Measurements from ENCODE around the gene USP21. TPM values are rescaled to one million over a fixed set of nuclear protein-coding genes. Genes with fewer than 3 reads are reported as not detected.

Gene USP21
- total RNA-seq, 2 donors from 2014 or later: 28.6 to 30.1 TPM

DNA sequence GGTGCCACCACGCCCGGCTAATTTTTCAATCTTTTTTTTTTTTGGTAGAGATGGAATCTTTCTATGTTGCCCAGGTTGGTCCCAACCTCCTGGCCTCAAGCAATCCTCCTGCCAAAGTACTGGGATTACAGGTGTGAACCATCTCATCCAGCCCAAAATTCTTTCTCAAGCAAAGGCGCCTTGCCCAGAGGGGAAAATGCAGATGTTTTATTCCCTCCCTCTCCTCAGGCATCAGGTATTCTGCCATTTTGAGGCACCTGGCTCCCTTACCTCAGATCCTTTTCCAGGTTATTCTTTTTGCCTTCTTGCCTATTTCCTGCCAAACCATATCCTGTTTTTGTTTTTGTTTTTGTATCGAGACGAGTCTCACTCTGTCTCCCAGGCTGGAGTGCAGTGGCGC, 29.1 kb downstream of the USP21 start:
- Mint-ChIP-seq H3K27me3 (no peaks in the 10 kb centered on the region), H3K9me3 (no peaks in the 10 kb centered on the region), H3K4me1 (peaks cover 48% of the 10 kb centered on the region), H3K4me3 (no peak overlapping the region), H3K36me3 (ENCODE audit: low read depth) (no peaks in the 10 kb centered on the region), H3K27ac (peak overlapping the region; percentile 28)
- no peak for ATAC-seq (replicated peaks)

DNA sequence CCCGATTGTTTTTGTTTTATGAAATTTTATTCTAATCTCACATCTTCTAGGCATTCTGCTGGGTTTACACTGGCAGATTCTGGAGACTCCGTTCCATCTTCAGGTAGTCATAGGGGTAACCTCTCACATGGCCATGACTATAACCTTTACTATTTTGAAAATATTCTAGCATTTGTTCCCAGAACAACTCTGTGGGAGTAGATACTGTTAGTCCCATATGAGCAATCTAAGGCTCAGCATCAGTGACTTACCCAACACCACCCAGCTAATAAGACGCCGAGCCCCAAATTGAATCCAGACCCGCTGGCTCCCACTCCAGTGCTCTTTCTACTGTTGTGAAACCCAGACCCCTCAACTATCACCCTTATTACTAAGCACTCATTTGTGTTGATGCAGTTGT, 29.7 kb downstream of the USP21 start:
- no peaks in the 10 kb centered on the region for H3K27me3 Mint-ChIP-seq
- no peaks in the 10 kb centered on the region for H3K36me3 Mint-ChIP-seq (ENCODE audit: low read depth)
- no peak overlapping the region for H3K4me3 Mint-ChIP-seq
- ATAC-seq (replicated peaks): no peak
- H3K9me3 Mint-ChIP-seq: no peaks in the 10 kb centered on the region
- peaks cover 45% of the 10 kb centered on the region for H3K4me1 Mint-ChIP-seq
- H3K27ac Mint-ChIP-seq: peak overlapping the region; percentile 28

DNA sequence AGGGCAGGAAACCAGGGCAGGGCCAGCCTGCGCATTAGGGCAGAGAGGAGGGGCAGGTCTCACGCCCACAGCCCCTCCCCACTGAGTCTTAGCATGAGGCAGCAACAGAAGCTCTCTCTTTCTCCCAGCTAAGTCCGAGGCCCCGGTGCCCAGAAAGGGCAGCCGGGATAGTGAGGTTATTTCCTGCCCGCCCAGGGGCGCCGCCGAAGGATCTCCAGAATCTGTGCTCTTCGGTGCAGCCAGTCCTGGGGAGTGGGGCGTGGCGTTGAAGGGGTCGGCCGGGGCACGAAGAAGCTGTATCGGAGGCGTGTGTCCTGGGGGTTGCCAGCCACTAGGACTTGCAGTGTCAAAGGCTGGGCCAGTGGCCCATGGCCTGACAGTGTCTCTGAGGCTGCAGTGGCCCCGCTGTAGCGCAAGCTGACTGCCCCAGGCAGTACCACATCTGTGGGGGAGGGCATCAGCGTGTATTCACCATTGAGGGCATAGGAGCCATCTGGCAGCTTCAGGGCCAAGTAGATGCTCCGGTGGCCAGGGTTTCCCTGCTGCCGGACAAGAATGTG, 31.7 kb downstream of the USP21 start:
- H3K4me1 Mint-ChIP-seq: peaks cover 28% of the 10 kb centered on the region
- H3K27ac Mint-ChIP-seq: peak overlapping the region; percentile 20
- no peak for ATAC-seq (replicated peaks)
- no peaks in the 10 kb centered on the region for H3K27me3 Mint-ChIP-seq
- H3K9me3 Mint-ChIP-seq: no peaks in the 10 kb centered on the region
- no peak overlapping the region for H3K4me3 Mint-ChIP-seq
- no peaks in the 10 kb centered on the region for H3K36me3 Mint-ChIP-seq (ENCODE audit: low read depth)

DNA sequence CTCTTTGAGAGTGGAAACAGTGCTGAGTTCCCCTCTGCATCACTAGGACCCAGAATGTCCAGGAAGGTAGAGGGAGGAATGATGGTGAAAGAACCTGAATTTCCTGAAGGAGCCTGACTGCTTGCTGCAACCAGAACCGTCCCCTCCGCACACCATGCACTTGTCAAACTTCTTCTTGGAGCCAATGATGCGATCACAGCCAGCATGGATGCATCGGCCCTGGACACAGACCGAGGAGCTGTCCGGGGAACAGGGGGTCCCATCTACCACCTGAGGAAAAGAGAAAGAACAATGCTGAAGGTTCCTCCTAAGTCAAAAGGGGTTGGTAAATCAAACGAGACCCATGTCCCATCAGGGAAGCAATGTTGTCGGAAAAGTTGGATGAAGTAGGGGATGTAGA, 32.7 kb downstream of the USP21 start:
- no peaks in the 10 kb centered on the region for H3K36me3 Mint-ChIP-seq (ENCODE audit: low read depth)
- no peaks in the 10 kb centered on the region for H3K9me3 Mint-ChIP-seq
- no peaks in the 10 kb centered on the region for H3K27me3 Mint-ChIP-seq
- H3K27ac Mint-ChIP-seq: no peak overlapping the region
- H3K4me1 Mint-ChIP-seq: peaks cover 23% of the 10 kb centered on the region
- ATAC-seq (replicated peaks): no peak
- H3K4me3 Mint-ChIP-seq: no peak overlapping the region

DNA sequence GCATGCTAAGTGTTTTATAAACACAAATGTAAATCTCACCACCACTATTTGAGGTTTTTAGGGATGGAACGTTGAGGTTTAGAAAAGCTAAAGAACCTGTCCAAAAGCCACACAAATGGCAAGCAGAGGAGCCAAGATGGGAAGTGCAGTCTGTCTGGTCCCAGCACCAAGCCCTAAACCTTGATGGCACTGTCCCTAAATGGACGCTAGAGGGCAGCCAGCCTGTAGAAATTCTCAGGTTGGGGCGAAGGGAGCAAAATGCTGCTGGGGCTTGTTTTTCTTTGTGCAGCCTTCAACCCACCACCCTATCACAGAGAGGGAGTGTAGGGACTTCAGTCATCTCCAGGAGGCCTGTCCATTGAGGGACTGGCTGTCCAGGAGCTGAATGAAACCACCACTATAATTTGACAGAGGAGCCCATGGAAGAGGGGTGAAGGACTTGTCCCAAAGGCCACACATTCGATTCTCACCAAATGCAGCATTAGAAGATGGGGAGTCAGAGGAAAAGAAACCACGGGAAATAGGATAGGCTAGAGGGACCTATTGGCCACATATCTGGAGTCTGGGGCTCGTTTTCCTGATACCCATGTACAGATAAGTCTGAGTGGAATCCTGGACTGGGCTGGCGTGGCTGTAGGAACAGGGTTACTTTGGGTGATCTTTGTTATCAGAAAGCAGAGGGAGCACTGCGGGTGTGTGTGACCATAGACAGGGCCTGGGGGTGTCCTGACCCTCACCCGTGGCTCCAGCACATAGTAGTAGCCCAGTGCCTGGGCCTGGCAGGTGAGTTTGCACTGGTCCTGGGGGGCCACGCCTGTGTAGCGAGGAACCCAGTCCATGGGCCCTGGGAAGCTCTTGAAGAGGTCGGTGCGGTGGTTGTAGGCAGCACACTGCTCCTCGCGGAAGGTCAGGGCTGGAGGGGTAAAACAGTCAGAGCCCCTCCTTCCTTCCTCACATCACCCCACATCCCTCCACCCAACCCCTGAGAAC, 33.5 kb downstream of the USP21 start:
- Mint-ChIP-seq H3K27ac (peak overlapping the region; percentile 34), H3K27me3 (no peaks in the 10 kb centered on the region), H3K4me1 (peaks cover 16% of the 10 kb centered on the region), H3K4me3 (no peak overlapping the region), H3K36me3 (ENCODE audit: low read depth) (no peaks in the 10 kb centered on the region), H3K9me3 (no peaks in the 10 kb centered on the region)
- ATAC-seq (replicated peaks): peak; percentile 96

DNA sequence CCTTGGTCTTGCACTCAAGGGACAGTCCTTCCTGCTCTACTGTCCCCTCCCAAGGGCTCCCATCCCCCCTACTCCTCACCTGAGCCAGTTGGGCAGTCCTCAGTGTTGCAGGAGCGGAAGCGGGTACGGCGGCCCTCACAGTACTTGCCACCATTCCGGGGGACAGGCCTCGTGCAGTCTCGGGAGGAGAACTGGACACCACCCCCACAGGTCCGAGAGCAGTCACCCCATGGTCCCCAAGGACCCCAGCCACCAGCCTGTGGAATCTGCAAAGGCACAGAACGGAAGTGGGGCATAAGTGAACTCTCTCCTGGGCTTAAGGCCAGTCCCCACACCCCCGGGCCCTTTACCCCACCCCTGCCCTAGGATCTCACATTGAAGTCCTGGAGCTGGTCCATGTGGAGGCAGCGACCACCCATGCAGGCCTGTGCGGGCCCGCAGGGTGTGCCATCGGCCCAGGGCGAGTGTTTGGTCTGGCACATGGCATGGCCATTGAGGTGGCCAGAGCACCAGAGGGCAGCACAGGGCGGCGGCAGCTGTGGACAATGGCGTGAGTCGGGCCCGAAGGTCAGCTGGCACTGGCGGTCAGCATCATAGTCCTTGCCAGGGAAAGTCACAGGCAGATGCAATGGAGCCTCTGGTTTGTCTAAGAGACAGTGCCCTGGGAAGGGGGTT, 34.4 kb downstream of the USP21 start:
- Mint-ChIP-seq H3K27ac (peak overlapping the region; percentile 34), H3K9me3 (no peaks in the 10 kb centered on the region), H3K36me3 (ENCODE audit: low read depth) (no peaks in the 10 kb centered on the region), H3K4me1 (peaks cover 11% of the 10 kb centered on the region), H3K27me3 (no peaks in the 10 kb centered on the region), H3K4me3 (no peak overlapping the region)
- ATAC-seq (replicated peaks): no peak

DNA sequence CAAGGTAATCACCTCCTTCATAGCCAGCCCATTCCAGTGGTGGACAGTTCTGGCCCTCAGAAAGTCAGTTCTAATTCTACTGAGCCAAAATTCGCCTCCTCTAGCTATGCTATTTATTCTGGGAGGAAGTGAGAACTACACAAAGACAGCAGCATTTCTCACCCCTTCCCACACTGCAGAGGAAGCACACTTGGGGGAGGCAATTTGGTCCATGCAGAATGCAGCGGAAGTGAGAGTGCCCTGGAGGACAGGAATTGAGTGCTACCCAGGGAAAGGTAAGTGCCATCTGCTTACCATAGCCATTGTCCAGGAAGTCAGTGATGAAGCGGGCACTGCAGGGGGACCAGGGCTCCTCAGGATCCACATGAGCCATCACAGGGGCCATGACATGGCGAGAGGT, 35.9 kb downstream of the USP21 start:
- no peak overlapping the region for H3K27ac Mint-ChIP-seq
- no peaks in the 10 kb centered on the region for H3K36me3 Mint-ChIP-seq (ENCODE audit: low read depth)
- no peaks in the 10 kb centered on the region for H3K9me3 Mint-ChIP-seq
- H3K27me3 Mint-ChIP-seq: no peaks in the 10 kb centered on the region
- no peak overlapping the region for H3K4me3 Mint-ChIP-seq
- no peak for ATAC-seq (replicated peaks)
- H3K4me1 Mint-ChIP-seq: peaks cover 11% of the 10 kb centered on the region

DNA sequence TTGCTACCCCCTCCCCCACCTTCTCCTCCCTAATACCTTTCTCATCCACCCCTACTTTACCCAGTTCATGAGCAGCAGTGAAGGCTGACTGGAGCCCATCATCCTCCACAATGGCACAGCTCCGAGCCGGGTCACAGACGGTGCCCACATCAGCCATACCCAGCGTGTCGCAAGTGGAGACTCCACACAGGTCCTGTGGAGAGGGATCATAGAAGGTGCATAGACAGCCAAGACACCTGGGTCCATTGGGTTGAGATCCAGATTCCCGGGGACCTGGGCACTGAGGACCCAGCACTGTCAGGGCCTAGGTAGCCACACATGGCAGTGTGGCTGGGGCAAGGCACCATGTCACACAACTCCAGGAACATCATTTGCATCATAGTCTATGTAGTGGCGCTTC, 36.8 kb downstream of the USP21 start:
- Mint-ChIP-seq H3K36me3 (ENCODE audit: low read depth) (no peaks in the 10 kb centered on the region), H3K9me3 (no peaks in the 10 kb centered on the region), H3K27me3 (no peaks in the 10 kb centered on the region), H3K4me1 (peaks cover 16% of the 10 kb centered on the region), H3K4me3 (no peak overlapping the region), H3K27ac (no peak overlapping the region)
- no peak for ATAC-seq (replicated peaks)

DNA sequence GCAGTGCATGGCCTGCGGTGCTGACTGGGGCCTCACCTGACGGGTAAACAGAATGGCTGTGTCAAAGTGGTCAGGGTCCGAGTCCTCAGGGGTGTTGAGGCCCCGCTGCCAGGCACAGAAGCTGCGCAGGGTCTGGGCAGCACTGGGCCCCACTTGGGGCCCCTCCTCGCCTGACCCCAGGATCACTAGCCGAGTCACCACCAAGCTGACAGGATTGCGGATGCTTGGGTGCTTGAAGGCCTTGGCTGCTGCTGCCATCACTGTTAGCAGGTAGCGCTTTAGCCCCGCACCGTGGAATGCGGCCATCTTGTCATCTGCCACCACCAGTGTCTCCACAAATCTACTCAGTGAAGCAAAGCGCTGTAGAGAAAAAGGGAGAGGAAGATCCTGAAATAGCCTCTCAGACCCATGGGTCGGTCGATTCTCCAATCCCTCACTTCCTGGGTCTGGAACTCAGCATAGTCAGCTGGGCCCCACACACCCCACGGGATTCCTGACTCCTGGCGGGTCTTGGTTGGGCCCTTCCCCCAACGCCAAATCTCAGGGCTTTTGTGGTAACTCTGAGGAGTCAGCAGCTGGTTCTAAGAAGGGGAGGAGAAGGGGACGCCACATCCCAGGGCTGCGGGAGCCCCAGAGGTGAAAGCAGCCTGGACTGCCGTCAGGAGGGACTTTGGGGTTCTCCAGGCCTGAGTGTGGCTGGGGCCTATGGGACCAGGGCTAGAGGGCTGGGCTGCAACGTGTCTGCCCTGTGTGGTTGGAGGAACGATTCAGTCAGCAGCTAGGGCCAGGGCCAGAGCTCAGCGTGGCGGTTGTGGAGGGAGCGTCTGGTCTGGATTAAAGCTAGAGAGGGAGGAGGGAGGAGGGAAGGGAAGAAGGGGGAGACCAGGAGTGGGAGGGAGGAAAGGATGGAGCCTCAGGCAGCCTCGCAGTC, 37.5 kb downstream of the USP21 start:
- no peaks in the 10 kb centered on the region for H3K9me3 Mint-ChIP-seq
- H3K27me3 Mint-ChIP-seq: no peaks in the 10 kb centered on the region
- peaks cover 21% of the 10 kb centered on the region for H3K4me1 Mint-ChIP-seq
- no peak for ATAC-seq (replicated peaks)
- H3K36me3 Mint-ChIP-seq (ENCODE audit: low read depth): no peaks in the 10 kb centered on the region
- no peak overlapping the region for H3K27ac Mint-ChIP-seq
- no peak overlapping the region for H3K4me3 Mint-ChIP-seq

DNA sequence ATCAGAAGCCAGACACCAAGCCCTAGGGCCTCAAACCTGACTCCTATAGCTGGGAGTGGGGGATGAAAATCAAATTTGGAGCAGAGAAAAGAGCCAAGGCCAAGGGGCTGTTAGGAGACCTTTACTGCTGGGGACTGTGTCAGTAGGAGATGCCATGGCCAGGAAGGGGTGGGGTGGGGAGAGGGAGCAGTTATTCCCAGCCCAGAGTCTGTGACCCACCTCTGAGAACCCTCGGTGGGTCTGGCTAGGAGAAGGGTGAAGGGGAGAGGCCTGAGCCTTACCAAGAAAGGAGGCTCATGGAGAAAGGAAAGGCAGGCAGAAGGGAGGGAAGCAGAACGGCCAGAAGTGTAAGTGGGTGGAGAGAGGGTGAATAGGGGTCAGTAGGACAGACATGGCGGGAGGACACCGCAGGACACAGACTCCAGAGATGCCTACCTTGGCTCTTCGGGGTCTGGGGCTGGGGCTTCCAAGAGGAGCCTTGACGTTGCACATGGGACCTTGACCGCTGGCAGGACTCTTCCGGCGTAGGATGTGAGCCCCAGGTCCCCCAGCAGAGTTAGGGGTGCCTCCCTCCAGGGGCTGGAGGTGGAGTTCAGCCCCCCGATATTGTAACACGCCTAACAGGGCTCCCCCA, 38.4 kb downstream of the USP21 start:
- H3K27ac Mint-ChIP-seq: no peak overlapping the region
- peaks cover 7% of the 10 kb centered on the region for H3K36me3 Mint-ChIP-seq (ENCODE audit: low read depth)
- no peak overlapping the region for H3K4me3 Mint-ChIP-seq
- H3K9me3 Mint-ChIP-seq: no peaks in the 10 kb centered on the region
- H3K27me3 Mint-ChIP-seq: no peaks in the 10 kb centered on the region
- no peak for ATAC-seq (replicated peaks)
- peaks cover 16% of the 10 kb centered on the region for H3K4me1 Mint-ChIP-seq

DNA sequence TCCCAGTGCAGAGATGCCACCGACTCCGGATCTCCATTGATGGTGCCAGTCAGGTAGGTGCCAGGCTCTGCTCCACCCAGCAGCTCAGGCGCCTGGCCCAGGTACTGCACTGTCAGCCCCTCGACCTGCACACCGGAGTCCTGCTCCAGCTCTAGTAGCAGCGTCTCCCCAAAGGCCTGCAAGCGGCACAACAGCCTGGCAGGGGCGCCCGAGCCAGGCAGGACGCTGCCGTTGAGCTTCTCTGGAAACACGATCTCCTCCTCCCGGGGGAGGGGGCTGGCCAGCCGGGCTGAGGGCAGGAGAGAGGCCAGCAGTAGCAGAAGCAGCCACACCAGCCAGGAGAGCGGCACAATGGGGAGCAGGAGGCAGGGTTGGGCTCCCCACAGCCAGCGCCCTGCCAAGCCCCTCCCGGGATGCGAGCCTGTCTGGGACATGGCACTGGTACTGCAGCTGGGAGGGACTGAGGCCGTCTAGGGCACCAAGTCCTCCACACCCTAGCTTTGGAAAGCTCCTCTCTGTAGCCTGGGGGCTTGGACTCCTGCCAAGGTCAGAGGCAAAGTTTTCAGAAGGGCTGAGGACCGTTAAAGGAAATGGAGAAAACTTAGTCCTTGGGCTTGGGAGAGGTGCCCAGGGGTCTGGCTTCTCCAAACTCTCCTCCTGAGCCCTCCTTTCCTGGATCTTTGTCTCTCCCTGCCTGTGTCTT, 39.0 kb downstream of the USP21 start:
- H3K4me3 Mint-ChIP-seq: no peak overlapping the region
- no peak for ATAC-seq (replicated peaks)
- H3K27me3 Mint-ChIP-seq: no peaks in the 10 kb centered on the region
- H3K4me1 Mint-ChIP-seq: peaks cover 15% of the 10 kb centered on the region
- H3K9me3 Mint-ChIP-seq: no peaks in the 10 kb centered on the region
- peak overlapping the region; percentile 89 for H3K27ac Mint-ChIP-seq
- H3K36me3 Mint-ChIP-seq (ENCODE audit: low read depth): peaks cover 11% of the 10 kb centered on the region

DNA sequence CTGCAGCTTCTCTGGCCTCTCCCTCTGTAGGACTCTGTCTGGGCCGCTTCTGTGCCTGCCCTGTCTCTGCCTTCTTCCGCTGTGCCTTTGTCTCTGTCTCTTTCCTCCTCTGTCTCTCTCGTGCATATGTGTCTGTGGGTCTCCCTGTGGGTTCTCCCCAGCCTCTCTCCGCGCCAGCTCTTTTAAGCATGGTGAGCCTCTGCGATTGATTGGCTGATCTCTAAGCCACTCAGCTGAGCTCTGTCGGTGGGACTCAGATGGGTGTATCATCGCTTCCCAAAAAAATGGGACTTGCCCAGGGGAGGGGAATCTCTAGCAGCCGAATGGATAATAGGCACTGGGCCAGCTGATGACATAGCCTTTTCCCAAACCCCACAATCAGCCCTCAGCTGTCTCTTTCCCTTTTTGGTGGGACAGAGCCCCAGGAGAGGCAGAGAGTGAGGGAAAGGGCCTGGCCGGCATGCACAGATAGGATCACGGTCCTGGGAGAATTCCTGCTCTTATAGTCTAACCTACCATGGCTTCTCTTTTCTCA, 39.7 kb downstream of the USP21 start, which contains the start of gene ADAMTS4:
TSS of gene ADAMTS4 (minus strand) at position 158 of the 535 bp plus-strand sequence. CDS start 427 bp downstream, outside the sequence.
- peak within 1 kb of the TSS; percentile 86 for H3K4me3 Mint-ChIP-seq
- H3K4me1 Mint-ChIP-seq: peaks cover 18% of the 10 kb centered on the region
- ATAC-seq (replicated peaks): no peak
- H3K36me3 Mint-ChIP-seq (ENCODE audit: low read depth): peaks cover 17% of the 10 kb centered on the region
- H3K9me3 Mint-ChIP-seq: no peaks in the 10 kb centered on the region
- H3K27me3 Mint-ChIP-seq: no peaks in the 10 kb centered on the region
- peak within 1 kb of the TSS; percentile 89 for H3K27ac Mint-ChIP-seq
